Colonic mucosa (tissue), 4 donors: Measurements from ENCODE around the gene PIM3. TPM values are rescaled to one million over a fixed set of nuclear protein-coding genes. Genes with fewer than 3 reads are reported as not detected.

Experiments
- DNase-seq: peaks from one replicate; pipeline ENCODE4 v3.0.0-alpha.2; 2020
- H3K27ac ChIP-seq: fragments of 200-600 bp; one replicate; pipeline ENCODE4 v1.8.0; 2021
- H3K27me3 ChIP-seq: fragments of 200-600 bp; one replicate; pipeline ENCODE4 v1.8.0; 2021
- H3K36me3 ChIP-seq: fragments of 200-600 bp; one replicate; pipeline ENCODE4 v1.8.0; 2021
- H3K4me1 ChIP-seq: fragments of 200-600 bp; one replicate; pipeline ENCODE4 v1.8.0; 2021; ENCODE audit warnings: mild to moderate bottlenecking
- H3K4me3 ChIP-seq: fragments of 200-600 bp; one replicate; pipeline ENCODE4 v1.8.0; 2021
- H3K9ac ChIP-seq, 2 donors: one replicate each; pipeline ENCODE4 v1.7.0; 2013; ENCODE audit warnings: control low read depth in 2 of 2, low read depth in 2 of 2, low read length in 2 of 2
- H3K9me3 ChIP-seq: fragments of 200-600 bp; one replicate; pipeline ENCODE4 v1.8.0; 2021
- CTCF ChIP-seq: fragments of 200-600 bp; IDR thresholded peaks from one replicate; pipeline ENCODE4 v1.8.0; 2022; ENCODE audit warnings: antibody characterized with exemption, mild to moderate bottlenecking
- intact Hi-C: fragments of 100-400 bp; cut with DNase I; formaldehyde crosslinking; loops from one replicate; pipeline ENCODE4 v1.14.1; 2022
- total RNA-seq, 2 donors: library from RNA; stranded (reverse); fragmentation: NEBNext Ultra II Directional in 1 of 2; extraction: Animal tissue kit (Norgen Biotek cat#: 25700) in 1 of 2; gene quantifications; one replicate each; pipeline ENCODE4 v1.2.1, GENCODE V29; 2021
- donor health status: healthy.
- donor health status: DM: no; HTN: no; CAD: no.
- donor health status: DM: no; HTN: no; CAD: no.

The PIM3 gene
- total RNA-seq, 2 donors from 2014 or later = 65.6 to 74.4 TPM

- H3K4me1 ChIP-seq = peaks cover 9% of the 10 kb centered on the region
- peaks cover 10% of the 10 kb centered on the region for H3K27me3 ChIP-seq
- H3K4me3 ChIP-seq = no peak overlapping the region
- H3K27ac ChIP-seq = no peak overlapping the region
- intact Hi-C loops = no loop called here
- no peaks in the 10 kb centered on the region for H3K36me3 ChIP-seq
- DNase-seq = no peak
- no peak for TF ChIP-seq CTCF
- H3K9me3 ChIP-seq = no peaks in the 10 kb centered on the region
- no peak overlapping the region for H3K9ac ChIP-seq
Measured at GRCh38 chr22:49997932-49998717, 37.6 kb downstream of the PIM3 start.

- Histone ChIP-seq H3K9ac (no peak overlapping the region), H3K27me3 (peaks cover 10% of the 10 kb centered on the region), H3K36me3 (no peaks in the 10 kb centered on the region), H3K4me1 (peaks cover 9% of the 10 kb centered on the region), H3K9me3 (no peaks in the 10 kb centered on the region), H3K4me3 (no peak overlapping the region), H3K27ac (no peak overlapping the region)
- TF ChIP-seq CTCF = no peak
- DNase-seq = no peak
- intact Hi-C loops = no loop called here
Measured at GRCh38 chr22:49998718-49999062, 38.1 kb downstream of the PIM3 start.

- intact Hi-C loops = no loop called here
- H3K9ac ChIP-seq = no peak overlapping the region
- no peak for DNase-seq
- H3K36me3 ChIP-seq = no peaks in the 10 kb centered on the region
- peaks cover 10% of the 10 kb centered on the region for H3K27me3 ChIP-seq
- no peak overlapping the region for H3K27ac ChIP-seq
- no peak for TF ChIP-seq CTCF
- H3K4me3 ChIP-seq = peak overlapping the region; percentile 19
- peaks cover 9% of the 10 kb centered on the region for H3K4me1 ChIP-seq
- no peaks in the 10 kb centered on the region for H3K9me3 ChIP-seq
Measured at GRCh38 chr22:49999063-49999945, 38.7 kb downstream of the PIM3 start.

GRCh38 chr22:49999946-50000586 lies 39.5 kb downstream of the PIM3 start:
- Histone ChIP-seq H3K9me3 (no peaks in the 10 kb centered on the region), H3K27me3 (peaks cover 10% of the 10 kb centered on the region), H3K4me1 (peaks cover 9% of the 10 kb centered on the region), H3K36me3 (no peaks in the 10 kb centered on the region), H3K9ac (no peak overlapping the region), H3K4me3 (peak overlapping the region; percentile 19), H3K27ac (no peak overlapping the region)
- intact Hi-C loops = no loop called here
- no peak for DNase-seq
- TF ChIP-seq CTCF = no peak

- TF ChIP-seq CTCF = no peak
- Histone ChIP-seq H3K36me3 (no peaks in the 10 kb centered on the region), H3K9ac (no peak overlapping the region), H3K4me1 (peaks cover 9% of the 10 kb centered on the region), H3K27me3 (peaks cover 10% of the 10 kb centered on the region), H3K27ac (no peak overlapping the region), H3K9me3 (no peaks in the 10 kb centered on the region), H3K4me3 (no peak overlapping the region)
- no peak for DNase-seq
- intact Hi-C loops = no loop called here
Measured at GRCh38 chr22:50000587-50001387, 40.2 kb downstream of the PIM3 start.
